ENCODE results near the gene CXorf66.

DNA sequence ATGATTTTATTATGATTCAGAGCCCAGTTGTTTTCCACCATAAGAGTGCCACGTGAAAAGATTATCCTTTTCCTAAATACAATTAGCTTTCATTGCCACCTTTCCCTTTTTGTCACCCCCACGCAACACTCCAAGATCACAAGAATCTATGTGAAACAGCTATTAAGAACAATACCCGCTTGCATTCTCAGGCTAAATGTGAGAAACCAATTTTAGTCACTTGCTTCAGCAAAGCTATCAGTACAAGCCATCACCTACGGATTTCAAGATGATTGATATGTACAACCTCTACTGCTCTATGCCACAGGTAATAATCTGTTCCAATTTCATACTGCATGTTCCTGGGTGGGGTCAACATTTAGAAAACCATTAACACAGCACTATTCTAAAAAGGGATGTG lies 34.9 kb downstream of the CXorf66 start:
- TF ChIP-seq CTCF (IDR thresholded peaks at IDR 0.05; ENCODE audit: borderline replicate concordance, extremely low read depth, low read length, poor library complexity, severe bottlenecking) (no peak), EZH2 (IDR thresholded peaks at IDR 0.05; ENCODE audit: borderline replicate concordance, low read depth, low read length, severe bottlenecking) (no peak)

Measured in DND-41 (cell line).